Thymus (tissue), 11 donors: ENCODE results near the gene WNK3. TPM values are rescaled to one million over a fixed set of nuclear protein-coding genes. Genes with fewer than 3 reads are reported as not detected.

Experiments
- DNase-seq, 9 donors: peaks; one replicate each; pipeline ENCODE4 v3.0.0-alpha.2; 2013; ENCODE audit warnings: low spot score in 9 of 9, low read depth in 6 of 9, missing footprints in 1 of 9
- H3K27ac ChIP-seq, 2 donors: one replicate each; pipeline ENCODE4 v1.5.1; 2013; ENCODE audit warnings: control low read depth in 1 of 2, low read depth in 1 of 2, low read length in 1 of 2, mild to moderate bottlenecking in 1 of 2, moderate library complexity in 1 of 2
- H3K27me3 ChIP-seq, 2 donors: one replicate each; pipeline ENCODE4 v1.5.1; 2013; ENCODE audit warnings: low read length in 1 of 2; ENCODE audit not compliant: control insufficient read depth in 2 of 2, insufficient read depth in 1 of 2
- H3K36me3 ChIP-seq, 2 donors: one replicate each; pipeline ENCODE4 v1.5.1; 2013; ENCODE audit warnings: low read length in 1 of 2, mild to moderate bottlenecking in 1 of 2, moderate library complexity in 1 of 2; ENCODE audit not compliant: control insufficient read depth in 2 of 2, insufficient read depth in 2 of 2
- H3K4me1 ChIP-seq, 2 donors: one replicate each; pipeline ENCODE4 v1.5.1; 2013; ENCODE audit warnings: low read length in 2 of 2; ENCODE audit not compliant: control insufficient read depth in 2 of 2, insufficient read depth in 2 of 2
- H3K4me3 ChIP-seq, 2 donors: one replicate each; pipeline ENCODE4 v1.5.1; 2013; ENCODE audit warnings: low read length in 2 of 2, control low read depth in 1 of 2, mild to moderate bottlenecking in 1 of 2
- H3K9me3 ChIP-seq, 2 donors: one replicate each; pipeline ENCODE4 v1.5.1; 2013; ENCODE audit warnings: low read length in 1 of 2, mild to moderate bottlenecking in 1 of 2; ENCODE audit not compliant: control insufficient read depth in 2 of 2, insufficient read depth in 1 of 2
- WGBS: extraction: QIAGEN DNeasy Blood & Tissue Kit; methylation state at CpG from one replicate; pipeline ENCODE4 v1.1.7; 2013; 5-methylcytosine and 5-hydroxymethylcytosine counted together
- polyA plus RNA-seq: library from polyadenylated mRNA; stranded (reverse); fragments of 200-250 nt; gene quantifications from one replicate; pipeline ENCODE4 v1.2.3, GENCODE V29; 2013
- total RNA-seq: library from RNA; stranded (reverse); fragments of 120-200 nt; gene quantifications from one replicate; pipeline ENCODE4 v1.2.4, GENCODE V29; 2013
- donor health status: healthy.

WNK3 gene
- total and polyA plus RNA-seq, 2 donors = 0.30 to 1.9 TPM

DNA sequence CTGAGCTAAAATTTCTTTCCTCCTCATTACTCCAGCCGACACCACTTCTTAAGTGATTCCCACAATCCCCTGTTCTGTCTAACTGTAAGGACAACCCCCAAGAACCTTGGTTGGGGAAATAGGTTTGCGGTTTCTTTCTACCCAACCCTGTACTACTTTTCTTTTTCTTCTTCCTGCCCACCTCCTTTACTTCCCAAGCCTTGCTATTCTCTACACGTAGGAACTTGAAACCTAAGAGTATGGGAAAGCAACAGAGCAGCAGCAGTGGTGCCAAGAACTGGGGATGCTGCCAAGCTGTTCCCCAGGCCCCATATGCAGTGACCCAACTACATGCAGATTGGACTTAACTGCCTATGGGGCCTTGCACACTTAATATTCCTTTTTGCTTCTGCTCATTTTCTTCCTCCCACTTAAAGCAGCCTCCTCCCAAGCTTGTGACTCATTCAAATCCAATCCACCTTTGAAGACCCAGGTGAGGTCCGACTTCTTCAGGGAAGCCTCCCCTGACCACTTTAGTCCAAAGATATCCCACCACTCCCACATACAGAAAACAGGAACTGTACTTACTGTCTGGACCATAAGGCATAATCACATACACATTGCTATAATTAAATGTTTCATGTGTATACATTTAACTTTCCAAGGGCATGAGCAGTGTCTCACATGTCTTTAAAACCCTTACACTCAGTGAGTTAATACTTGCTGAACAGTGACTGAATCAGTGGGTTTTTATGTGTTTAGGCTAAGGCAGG lies 176.5 kb downstream of the WNK3 start:
- Histone ChIP-seq H3K27ac (no peak overlapping the region), H3K36me3 (peaks cover 2 to 3% of the 10 kb centered on the region in 2 donors), H3K4me3 (peak overlapping the region; percentile 64 to 76), H3K9me3 (no peaks in the 10 kb centered on the region), H3K4me1 (peaks cover 4 to 7% of the 10 kb centered on the region in 2 donors), H3K27me3 (no peaks in the 10 kb centered on the region)
- WGBS = 59% methylated on average over 4 of the region's 4 CpGs
- DNase-seq = no peak

DNA sequence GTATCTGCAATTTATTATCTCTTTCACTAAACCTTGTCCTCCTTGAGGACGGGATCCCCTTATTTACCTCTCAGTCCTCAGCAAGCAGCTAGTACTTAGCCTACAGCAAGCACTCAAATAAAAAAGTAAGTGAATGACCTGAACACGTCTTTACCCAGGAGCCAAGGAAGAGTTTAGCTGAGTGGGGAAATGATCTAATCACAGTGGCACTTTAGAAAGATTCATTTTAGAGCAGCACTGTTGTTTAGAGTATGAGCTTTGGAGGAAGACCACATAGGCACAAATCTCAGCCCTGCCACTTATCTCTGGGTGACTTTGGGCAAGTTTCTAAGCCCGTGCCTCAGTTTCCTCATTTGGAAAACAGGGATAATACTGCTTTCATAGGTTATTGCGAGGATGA lies 177.4 kb downstream of the WNK3 start:
- H3K27me3 ChIP-seq = no peaks in the 10 kb centered on the region
- H3K4me3 ChIP-seq = peak overlapping the region in 1 of 2 donors; percentile 5
- DNase-seq = no peak
- no peaks in the 10 kb centered on the region for H3K9me3 ChIP-seq
- H3K27ac ChIP-seq = no peak overlapping the region
- peaks cover 2 to 3% of the 10 kb centered on the region in 2 donors for H3K36me3 ChIP-seq
- WGBS = 91% methylated on average over 4 of the region's 4 CpGs
- H3K4me1 ChIP-seq = peaks cover 4 to 7% of the 10 kb centered on the region in 2 donors

DNA sequence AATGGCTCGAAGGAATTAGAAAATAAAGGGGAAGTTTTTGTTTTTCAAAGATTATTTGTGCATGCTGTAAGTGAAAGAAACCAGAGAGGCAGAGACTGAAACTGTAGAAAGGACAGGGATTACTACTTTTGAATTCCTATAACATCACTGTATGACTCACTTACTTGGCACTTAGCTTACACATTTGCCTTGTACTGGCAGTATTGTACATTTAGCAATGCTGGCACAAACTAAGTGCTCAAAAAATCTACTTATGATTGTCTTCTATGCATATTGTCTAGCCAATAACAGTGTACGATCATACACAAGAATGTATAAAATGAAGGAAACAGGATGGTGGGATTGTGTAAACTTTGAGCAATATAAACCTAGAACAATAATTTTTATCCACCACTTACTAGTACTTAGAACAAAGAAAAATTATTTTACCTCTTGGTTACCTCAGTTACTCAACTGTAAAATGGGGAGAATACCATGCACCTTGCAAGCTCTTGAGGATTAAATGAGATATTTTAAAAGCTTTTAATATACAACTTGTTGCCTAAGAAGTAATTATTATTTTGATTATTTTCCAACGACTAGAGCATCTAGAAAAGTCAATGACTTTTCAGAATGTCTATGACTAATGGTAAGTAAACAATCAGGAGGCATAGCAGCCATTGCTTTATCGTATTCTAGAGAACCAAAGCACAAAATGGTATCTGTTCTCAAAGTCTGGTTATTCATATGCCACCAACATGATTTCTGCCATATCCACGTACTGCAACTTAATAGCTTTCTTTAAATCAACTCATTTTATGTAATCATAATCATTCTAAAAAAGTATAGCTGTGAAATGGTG lies 179.5 kb downstream of the WNK3 start:
- Histone ChIP-seq H3K27ac (no peak overlapping the region), H3K36me3 (peaks cover 6 to 9% of the 10 kb centered on the region in 2 donors), H3K27me3 (no peaks in the 10 kb centered on the region), H3K4me3 (no peak overlapping the region), H3K4me1 (peaks cover 4 to 7% of the 10 kb centered on the region in 2 donors), H3K9me3 (no peaks in the 10 kb centered on the region)
- no peak for DNase-seq
- whole genome bisulfite sequencing = 92% methylated on average over 5 of the region's 5 CpGs

DNA sequence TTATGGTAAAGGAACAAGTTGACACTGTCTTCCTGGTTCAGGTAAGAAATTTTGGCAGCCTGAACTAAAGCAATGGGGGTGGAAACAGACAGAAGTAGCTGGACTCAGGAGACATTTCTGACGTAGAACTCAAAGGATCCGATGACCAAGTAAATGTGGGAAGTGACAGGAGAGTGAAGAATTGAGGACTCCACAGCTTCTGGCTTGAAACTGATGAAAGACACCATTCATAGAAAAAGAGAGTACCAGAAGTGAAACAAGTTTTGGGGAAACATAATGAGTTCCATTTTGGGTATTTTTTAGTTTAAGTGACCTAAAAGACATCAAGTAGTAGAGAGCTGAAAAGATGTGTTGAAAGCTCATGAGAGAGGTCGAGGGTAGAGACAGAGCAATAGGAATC lies 180.5 kb downstream of the WNK3 start:
- WGBS = 92% methylated on average over 3 of the region's 3 CpGs
- no peak for DNase-seq
- no peak overlapping the region for H3K4me3 ChIP-seq
- H3K27ac ChIP-seq = no peak overlapping the region
- no peaks in the 10 kb centered on the region for H3K9me3 ChIP-seq
- H3K36me3 ChIP-seq = peaks cover 6 to 12% of the 10 kb centered on the region in 2 donors
- no peaks in the 10 kb centered on the region for H3K27me3 ChIP-seq
- H3K4me1 ChIP-seq = peaks cover 4 to 7% of the 10 kb centered on the region in 2 donors

DNA sequence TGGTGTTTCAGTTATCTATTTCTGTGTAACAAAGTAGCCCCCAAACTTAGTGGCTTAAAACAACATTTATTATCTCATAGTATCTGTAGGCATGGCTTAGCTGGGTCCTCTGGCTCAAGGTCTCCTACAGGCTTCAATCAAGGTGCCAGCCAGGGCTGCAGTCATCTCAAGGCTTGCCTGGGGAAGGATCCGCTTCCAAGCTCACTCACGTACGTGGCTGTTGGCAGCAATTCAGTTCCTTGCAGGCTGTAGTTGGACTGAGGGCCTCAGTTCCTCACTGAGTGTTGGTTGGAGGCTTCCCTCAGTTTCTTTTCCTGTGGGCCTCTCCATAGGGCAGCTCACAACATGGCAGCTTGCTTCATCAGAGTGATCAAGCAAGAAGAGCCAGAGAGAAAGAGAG lies 184.1 kb downstream of the WNK3 start:
- Histone ChIP-seq H3K4me3 (no peak overlapping the region), H3K4me1 (no peaks in the 10 kb centered on the region), H3K27me3 (no peaks in the 10 kb centered on the region), H3K36me3 (peaks cover 6 to 12% of the 10 kb centered on the region in 2 donors), H3K27ac (no peak overlapping the region), H3K9me3 (no peaks in the 10 kb centered on the region)
- WGBS = 93% methylated on average over 3 of the region's 3 CpGs
- DNase-seq = no peak

DNA sequence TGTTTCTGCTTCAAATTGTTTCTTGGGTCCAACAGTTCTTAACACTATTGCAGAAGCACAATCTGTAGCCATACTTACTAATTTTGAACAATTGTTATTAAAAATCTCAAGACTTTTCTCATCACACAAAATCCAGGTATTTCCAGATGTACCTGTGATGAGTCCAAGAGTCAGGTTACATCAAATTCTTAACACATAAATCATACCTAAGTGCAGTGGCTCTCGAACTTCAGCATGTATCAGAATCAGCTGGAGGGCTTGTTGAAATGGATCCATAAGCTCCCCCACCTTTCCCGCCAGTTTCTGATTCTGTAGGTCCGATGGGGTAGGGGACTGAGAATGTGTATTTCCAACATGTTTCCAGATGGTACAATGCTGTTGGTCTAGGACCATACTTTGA lies 185.4 kb downstream of the WNK3 start:
- no peaks in the 10 kb centered on the region for H3K4me1 ChIP-seq
- no peak for DNase-seq
- no peaks in the 10 kb centered on the region for H3K9me3 ChIP-seq
- WGBS = 96% methylated on average over 3 of the region's 3 CpGs
- no peak overlapping the region for H3K27ac ChIP-seq
- peaks cover 6 to 12% of the 10 kb centered on the region in 2 donors for H3K36me3 ChIP-seq
- no peak overlapping the region for H3K4me3 ChIP-seq
- H3K27me3 ChIP-seq = no peaks in the 10 kb centered on the region

DNA sequence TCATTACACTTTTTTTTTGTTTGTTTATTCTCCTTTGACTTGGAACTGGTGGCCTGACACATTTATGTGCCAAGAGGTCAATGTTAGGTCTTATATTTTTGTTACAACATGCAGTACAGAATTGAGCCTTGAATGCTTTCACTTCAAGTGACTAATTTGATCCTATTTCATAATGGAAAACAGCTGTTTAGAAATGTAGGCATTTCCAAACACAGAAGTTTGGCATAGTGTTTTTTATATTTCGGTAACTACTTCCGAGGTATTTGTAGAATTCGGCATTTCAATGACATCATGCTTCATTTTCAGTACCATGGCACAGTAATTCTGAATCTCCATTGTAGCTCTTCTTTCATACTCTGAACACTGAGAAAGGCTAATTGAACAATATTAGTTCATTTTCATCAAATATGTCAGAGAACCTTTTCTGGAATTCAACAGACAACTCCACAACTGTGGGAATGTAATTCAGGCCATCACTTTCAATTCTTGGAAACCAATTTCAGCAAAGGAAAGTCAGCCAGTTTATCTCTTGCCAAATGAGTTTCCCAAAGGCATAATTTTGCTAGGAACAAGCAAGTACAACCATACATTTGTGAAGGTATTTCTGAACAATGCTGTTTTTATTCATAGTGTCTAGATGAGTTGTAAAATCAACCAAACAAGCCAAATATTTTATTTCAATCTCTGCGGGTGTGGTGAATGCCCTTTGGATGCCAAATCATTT lies 186.2 kb downstream of the WNK3 start:
- no peak for DNase-seq
- H3K36me3 ChIP-seq = peaks cover 3 to 10% of the 10 kb centered on the region in 2 donors
- no peaks in the 10 kb centered on the region for H3K27me3 ChIP-seq
- H3K4me3 ChIP-seq = no peak overlapping the region
- no peaks in the 10 kb centered on the region for H3K9me3 ChIP-seq
- H3K4me1 ChIP-seq = no peaks in the 10 kb centered on the region
- H3K27ac ChIP-seq = no peak overlapping the region
- WGBS = 94% methylated on average over 4 of the region's 4 CpGs

DNA sequence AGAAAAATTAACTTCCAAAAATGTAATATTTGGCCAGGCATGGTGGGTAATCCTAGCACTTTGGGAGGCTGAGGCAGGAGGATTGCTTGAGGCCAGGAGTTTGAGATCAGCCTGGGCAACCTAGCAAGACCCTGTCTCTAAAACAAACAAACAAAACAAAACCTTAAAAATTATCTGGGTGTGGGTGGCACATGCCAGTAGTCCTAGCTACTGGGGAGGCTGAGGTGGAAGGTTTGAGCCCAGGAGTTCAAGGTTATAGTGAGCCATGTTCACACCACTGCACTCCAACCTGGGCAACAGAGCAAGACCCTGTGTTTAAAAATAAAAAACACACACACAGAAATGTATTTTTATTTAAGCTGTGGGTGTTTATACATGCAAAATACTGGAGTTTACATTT lies 186.8 kb downstream of the WNK3 start:
- H3K9me3 ChIP-seq = no peaks in the 10 kb centered on the region
- H3K36me3 ChIP-seq = peaks cover 3 to 10% of the 10 kb centered on the region in 2 donors
- no peaks in the 10 kb centered on the region for H3K27me3 ChIP-seq
- no peaks in the 10 kb centered on the region for H3K4me1 ChIP-seq
- no peak overlapping the region for H3K4me3 ChIP-seq
- no peak for DNase-seq
- no peak overlapping the region for H3K27ac ChIP-seq

DNA sequence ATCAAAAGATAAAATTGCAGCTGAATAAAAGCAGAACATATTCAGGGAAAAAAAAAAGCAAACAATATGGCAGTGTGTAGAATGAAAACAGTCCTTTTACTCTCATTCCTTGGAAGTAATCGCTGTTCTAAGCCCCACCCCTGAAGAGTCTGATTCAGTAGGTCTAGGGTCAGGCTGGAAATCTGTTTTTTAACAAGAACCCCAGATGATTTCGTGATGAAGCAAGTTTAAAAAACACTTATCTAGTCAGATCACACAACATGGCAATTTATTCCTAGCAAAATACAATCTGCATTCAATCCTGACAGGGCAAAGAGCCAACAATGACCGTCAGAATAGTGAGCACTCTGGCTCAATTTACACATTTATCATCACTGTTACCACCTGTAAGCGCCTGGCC lies 190.9 kb downstream of the WNK3 start:
- WGBS = 90% methylated on average over 4 of the region's 4 CpGs
- H3K27me3 ChIP-seq = no peaks in the 10 kb centered on the region

More for the DNA sequence above, 190.9 kb downstream of the WNK3 start:
- H3K9me3 ChIP-seq = no peaks in the 10 kb centered on the region
- DNase-seq = no peak
- no peaks in the 10 kb centered on the region for H3K4me1 ChIP-seq
- H3K27ac ChIP-seq = no peak overlapping the region
- no peak overlapping the region for H3K4me3 ChIP-seq
- no peaks in the 10 kb centered on the region for H3K36me3 ChIP-seq
